HepG2 (cell line): ENCODE results near the gene RHD.

Source experiments
- CTCF ChIP-seq: sonication (generic); formaldehyde crosslinking; IDR thresholded peaks from 2 replicates; pipeline ENCODE4 v1.5.0; 2020; ENCODE audit warnings: mild to moderate bottlenecking, missing genetic modification reagents, moderate library complexity
- ETV5 ChIP-seq: IDR thresholded peaks from 2 replicates; pipeline ENCODE4 v1.6.1; 2018; ENCODE audit warnings: missing biosample characterization, missing genetic modification reagents, inconsistent platforms, borderline replicate concordance
- IKZF4 ChIP-seq: sonication (generic); formaldehyde crosslinking; IDR thresholded peaks from 2 replicates; pipeline ENCODE4 v1.5.1; 2020; ENCODE audit warnings: borderline replicate concordance, mild to moderate bottlenecking, low read depth, missing genetic modification reagents; ENCODE audit errors: not compliant biosample characterization
- SCMH1 ChIP-seq: sonication (generic); formaldehyde crosslinking; IDR thresholded peaks from 2 replicates; pipeline ENCODE4 v1.9.0; 2021; ENCODE audit warnings: missing genetic modification reagents, mild to moderate bottlenecking, borderline replicate concordance
- TAF1 ChIP-seq: sonication (generic); formaldehyde crosslinking; IDR thresholded peaks from 2 replicates; pipeline ENCODE4 v1.4.0; 2020; ENCODE audit warnings: missing genetic modification reagents
- ZGPAT ChIP-seq: IDR thresholded peaks from 2 replicates; pipeline ENCODE4 v1.6.1; 2016; ENCODE audit warnings: mild to moderate bottlenecking
- ZNF138 ChIP-seq: sonication (generic); formaldehyde crosslinking; IDR thresholded peaks from 2 replicates; pipeline ENCODE4 v1.5.0; 2020; ENCODE audit warnings: mild to moderate bottlenecking, low read depth, missing genetic modification reagents
- ZNF274 ChIP-seq: sonication (generic); formaldehyde crosslinking; IDR thresholded peaks from 2 replicates; pipeline ENCODE4 v1.5.1; 2020; ENCODE audit warnings: mild to moderate bottlenecking, missing genetic modification reagents
- ZNF431 ChIP-seq: sonication (generic); formaldehyde crosslinking; IDR thresholded peaks from 2 replicates; pipeline ENCODE4 v1.9.0; 2022; ENCODE audit warnings: missing genetic modification reagents, low read depth, mild to moderate bottlenecking, borderline replicate concordance
- ZNF768 ChIP-seq: sonication (generic); formaldehyde crosslinking; IDR thresholded peaks from 2 replicates; pipeline ENCODE4 v1.4.0; 2020; ENCODE audit warnings: missing genetic modification reagents
- ZNF790 ChIP-seq: sonication (generic); formaldehyde crosslinking; IDR thresholded peaks from 2 replicates; pipeline ENCODE4 v1.8.0; 2022; ENCODE audit warnings: missing genetic modification reagents, mild to moderate bottlenecking, borderline replicate concordance
- ZSCAN25 ChIP-seq: sonication (generic); formaldehyde crosslinking; IDR thresholded peaks from 2 replicates; pipeline ENCODE4 v1.8.0; 2022; ENCODE audit warnings: mild to moderate bottlenecking, missing genetic modification reagents

- TF ChIP-seq ZNF274 (no peak), ZGPAT (CRISPR knock-in tag) (no peak), IKZF4 (CRISPR knock-in tag) (no peak), CTCF (CRISPR knock-in tag) (no peak), ZSCAN25 (CRISPR knock-in tag) (no peak), ZNF431 (CRISPR knock-in tag) (no peak), ZNF138 (CRISPR knock-in tag) (no peak), SCMH1 (no peak), ZNF768 (CRISPR knock-in tag) (no peak), ZNF790 (CRISPR knock-in tag) (no peak), TAF1 (CRISPR knock-in tag) (no peak), ETV5 (no peak)
Measured at GRCh38 chr1:25356441-25356840, 84.1 kb downstream of the RHD start.
